ENCODE results near the gene KAT6B.

- TF ChIP-seq POLR2AphosphoS5 (IDR thresholded peaks at IDR 0.05) (no peak), EZH2 (IDR thresholded peaks at IDR 0.05; ENCODE audit: borderline replicate concordance, insufficient read depth, low read length, poor library complexity, severe bottlenecking) (no peak), MXI1 (conservative IDR thresholded peaks at IDR 0.05; ENCODE audit: poor library complexity, severe bottlenecking) (no peak), SMC3 (conservative IDR thresholded peaks at IDR 0.05; ENCODE audit: poor library complexity) (no peak), TAF1 (IDR thresholded peaks at IDR 0.05; ENCODE audit: low read depth) (no peak), EP300 (conservative IDR thresholded peaks at IDR 0.05; ENCODE audit: poor library complexity, severe bottlenecking) (no peak)
- TF ChIP-seq, protein P1, sequence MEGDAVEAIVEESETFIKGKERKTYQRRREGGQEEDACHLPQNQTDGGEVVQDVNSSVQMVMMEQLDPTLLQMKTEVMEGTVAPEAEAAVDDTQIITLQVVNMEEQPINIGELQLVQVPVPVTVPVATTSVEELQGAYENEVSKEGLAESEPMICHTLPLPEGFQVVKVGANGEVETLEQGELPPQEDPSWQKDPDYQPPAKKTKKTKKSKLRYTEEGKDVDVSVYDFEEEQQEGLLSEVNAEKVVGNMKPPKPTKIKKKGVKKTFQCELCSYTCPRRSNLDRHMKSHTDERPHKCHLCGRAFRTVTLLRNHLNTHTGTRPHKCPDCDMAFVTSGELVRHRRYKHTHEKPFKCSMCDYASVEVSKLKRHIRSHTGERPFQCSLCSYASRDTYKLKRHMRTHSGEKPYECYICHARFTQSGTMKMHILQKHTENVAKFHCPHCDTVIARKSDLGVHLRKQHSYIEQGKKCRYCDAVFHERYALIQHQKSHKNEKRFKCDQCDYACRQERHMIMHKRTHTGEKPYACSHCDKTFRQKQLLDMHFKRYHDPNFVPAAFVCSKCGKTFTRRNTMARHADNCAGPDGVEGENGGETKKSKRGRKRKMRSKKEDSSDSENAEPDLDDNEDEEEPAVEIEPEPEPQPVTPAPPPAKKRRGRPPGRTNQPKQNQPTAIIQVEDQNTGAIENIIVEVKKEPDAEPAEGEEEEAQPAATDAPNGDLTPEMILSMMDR (IDR thresholded peaks at IDR 0.05; ENCODE audit: poor library complexity, severe bottlenecking): no peak
- TF ChIP-seq, protein P2, sequence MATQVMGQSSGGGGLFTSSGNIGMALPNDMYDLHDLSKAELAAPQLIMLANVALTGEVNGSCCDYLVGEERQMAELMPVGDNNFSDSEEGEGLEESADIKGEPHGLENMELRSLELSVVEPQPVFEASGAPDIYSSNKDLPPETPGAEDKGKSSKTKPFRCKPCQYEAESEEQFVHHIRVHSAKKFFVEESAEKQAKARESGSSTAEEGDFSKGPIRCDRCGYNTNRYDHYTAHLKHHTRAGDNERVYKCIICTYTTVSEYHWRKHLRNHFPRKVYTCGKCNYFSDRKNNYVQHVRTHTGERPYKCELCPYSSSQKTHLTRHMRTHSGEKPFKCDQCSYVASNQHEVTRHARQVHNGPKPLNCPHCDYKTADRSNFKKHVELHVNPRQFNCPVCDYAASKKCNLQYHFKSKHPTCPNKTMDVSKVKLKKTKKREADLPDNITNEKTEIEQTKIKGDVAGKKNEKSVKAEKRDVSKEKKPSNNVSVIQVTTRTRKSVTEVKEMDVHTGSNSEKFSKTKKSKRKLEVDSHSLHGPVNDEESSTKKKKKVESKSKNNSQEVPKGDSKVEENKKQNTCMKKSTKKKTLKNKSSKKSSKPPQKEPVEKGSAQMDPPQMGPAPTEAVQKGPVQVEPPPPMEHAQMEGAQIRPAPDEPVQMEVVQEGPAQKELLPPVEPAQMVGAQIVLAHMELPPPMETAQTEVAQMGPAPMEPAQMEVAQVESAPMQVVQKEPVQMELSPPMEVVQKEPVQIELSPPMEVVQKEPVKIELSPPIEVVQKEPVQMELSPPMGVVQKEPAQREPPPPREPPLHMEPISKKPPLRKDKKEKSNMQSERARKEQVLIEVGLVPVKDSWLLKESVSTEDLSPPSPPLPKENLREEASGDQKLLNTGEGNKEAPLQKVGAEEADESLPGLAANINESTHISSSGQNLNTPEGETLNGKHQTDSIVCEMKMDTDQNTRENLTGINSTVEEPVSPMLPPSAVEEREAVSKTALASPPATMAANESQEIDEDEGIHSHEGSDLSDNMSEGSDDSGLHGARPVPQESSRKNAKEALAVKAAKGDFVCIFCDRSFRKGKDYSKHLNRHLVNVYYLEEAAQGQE (IDR thresholded peaks at IDR 0.05; ENCODE audit: borderline replicate concordance): no peak
These were observed 31.9 kb upstream of the KAT6B start for GRCh38 chr10:74794531-74794930.
